Uterus (tissue), 2 donors: Measurements from ENCODE around the gene TBC1D22B.

Experiments used
- CTCF ChIP-seq, 4 experiments: fragments of 200-600 bp in 2 of 4; fragments of 450-650 bp in 2 of 4; sonication (generic) in 2 of 4; IDR thresholded peaks; one replicate each; pipeline ENCODE4 v1.5.1; 2016 to 2019; ENCODE audit warnings: antibody characterized with exemption in 4 of 4, mild to moderate bottlenecking in 2 of 4, moderate library complexity in 1 of 4
- POLR2A ChIP-seq, 2 donors: fragments of 450-650 bp; IDR thresholded peaks; one replicate each; pipeline ENCODE4 v1.6.1; 2016; ENCODE audit warnings: antibody characterized with exemption in 2 of 2, mild to moderate bottlenecking in 1 of 2, moderate library complexity in 1 of 2

GRCh38 chr6:37357860-37358259 is 100.3 kb downstream of the TBC1D22B start:
- no peak for TF ChIP-seq CTCF (IDR thresholded peaks at IDR 0.05)
- TF ChIP-seq POLR2A (IDR thresholded peaks at IDR 0.05): no peak
